Measurements from ENCODE around the gene ZDHHC11B. TPM values are rescaled to one million over a fixed set of nuclear protein-coding genes. Genes with fewer than 3 reads are reported as not detected.

The ZDHHC11B gene
- total and polyA plus RNA-seq, 2 donors (not counting 1 experiment from before 2014, with no cell fraction given) = 0.52 TPM; not detected in 1

GRCh38 chr5:673831-674629 is 110.5 kb downstream of the ZDHHC11B start:
- ChIA-PET POLR2A (no interaction called here), CTCF (interaction anchor here (5.3 kb wide), 1 partner anchor 228 kb away, joined by 63 read pairs; no protein-coding TSS in a partner anchor)
- peaks cover 5% of the 10 kb centered on the region for H3K27me3 Mint-ChIP-seq
- Histone ChIP-seq H2AFZ (ENCODE audit: insufficient read depth, low read depth, low read length, poor library complexity, severe bottlenecking) (no peak overlapping the region), H4K20me1 (ENCODE audit: control insufficient read depth, insufficient read depth, low read length, poor library complexity, severe bottlenecking) (no peaks in the 10 kb centered on the region), H3K36me3 (replicated peaks in 1 of 2; ENCODE audit: control extremely low read depth in 1 of 2, control insufficient read depth in 1 of 2, extremely low read depth in 1 of 2, insufficient read depth in 2 of 2, low read length in 1 of 2) (no peaks in the 10 kb centered on the region), H3K9ac (ENCODE audit: low read length) (no peak overlapping the region), H3K27me3 (replicated peaks in 1 of 4; ENCODE audit: control extremely low read depth in 1 of 4, control insufficient read depth in 3 of 4, insufficient read depth in 4 of 4, low read length in 3 of 4) (peaks cover 0 to 40% (median 5%) of the 10 kb centered on the region in 4 experiments), H3K4me1 (ENCODE audit: control insufficient read depth in 2 of 2, insufficient read depth in 2 of 2, low read length in 2 of 2) (peaks cover 22 to 23% of the 10 kb centered on the region in 2 donors), H3K79me2 (ENCODE audit: control insufficient read depth, insufficient read depth, low read length) (no peaks in the 10 kb centered on the region), H3K4me2 (replicated peaks; ENCODE audit: low read depth, low read length, poor library complexity, severe bottlenecking) (no peak overlapping the region), H3K9me3 (ENCODE audit: control extremely low read depth in 1 of 3, control insufficient read depth in 2 of 3, insufficient read depth in 1 of 3, low read length in 2 of 3) (peaks cover 0 to 18% (median 0%) of the 10 kb centered on the region in 3 donors), H3K27ac (ENCODE audit: low read length in 2 of 2) (no peak overlapping the region), H3K4me3 (ENCODE audit: control extremely low read depth in 1 of 5, extremely low read depth in 1 of 5, insufficient read depth in 1 of 5, low read depth in 2 of 5, low read length in 4 of 5) (no peak overlapping the region)
- ATAC-seq (ENCODE audit: low read depth) = no peak
- 79% methylated on average over 27 of the region's 27 CpGs for WGBS (ENCODE audit: insufficient coverage)
- TF ChIP-seq EZH2 (IDR thresholded peaks at IDR 0.05; ENCODE audit: borderline replicate concordance, insufficient read depth, low read depth, low read length, poor library complexity, severe bottlenecking) (no peak), CTCF (IDR thresholded peaks at IDR 0.05) (no peak)
- no peaks in the 10 kb centered on the region for H3K9me3 Mint-ChIP-seq (ENCODE audit: insufficient read depth)
- intact Hi-C loops (cut with micrococcal nuclease) = no loop called here
- no peak overlapping the region for H3K4me3 Mint-ChIP-seq
- H3K27ac Mint-ChIP-seq = no peak overlapping the region
- peaks cover 12% of the 10 kb centered on the region for H3K4me1 Mint-ChIP-seq
- no peak for DNase-seq
